GM06990 (cell line): ENCODE measurements around the gene MAP7.

Experiments used
- DNase-seq: peaks from one replicate; pipeline ENCODE4 v3.0.0-alpha.2; 2011; ENCODE audit not compliant: insufficient read length; ENCODE audit errors: extremely low read depth
- H3K27me3 ChIP-seq: replicated peaks from 2 replicates; pipeline ENCODE4 v1.6.0; 2011; ENCODE audit warnings: low read length; ENCODE audit not compliant: control insufficient read depth, insufficient read depth
- H3K36me3 ChIP-seq: 2 replicates; pipeline ENCODE4 v1.5.1; 2011; ENCODE audit warnings: low read length; ENCODE audit not compliant: control insufficient read depth, insufficient read depth
- H3K4me3 ChIP-seq: replicated peaks from 2 replicates; pipeline ENCODE4 v1.5.1; 2011; ENCODE audit warnings: low read depth, mild to moderate bottlenecking, control low read depth, low read length
- CTCF ChIP-seq: IDR thresholded peaks from 2 replicates; pipeline ENCODE4 v1.5.1; 2011; ENCODE audit warnings: low read length, control low read depth, mild to moderate bottlenecking, inconsistent platforms; ENCODE audit not compliant: insufficient read depth, poor library complexity, severe bottlenecking

The MAP7 gene

GRCh38 chr6:136511926-136512325, 38.3 kb downstream of the MAP7 start:
- H3K4me3 ChIP-seq: no peak overlapping the region
- no peak for TF ChIP-seq CTCF
- no peaks in the 10 kb centered on the region for H3K36me3 ChIP-seq
- DNase-seq: no peak
- H3K27me3 ChIP-seq: no peaks in the 10 kb centered on the region; the same call in 1 of the 2 replicates

DNA sequence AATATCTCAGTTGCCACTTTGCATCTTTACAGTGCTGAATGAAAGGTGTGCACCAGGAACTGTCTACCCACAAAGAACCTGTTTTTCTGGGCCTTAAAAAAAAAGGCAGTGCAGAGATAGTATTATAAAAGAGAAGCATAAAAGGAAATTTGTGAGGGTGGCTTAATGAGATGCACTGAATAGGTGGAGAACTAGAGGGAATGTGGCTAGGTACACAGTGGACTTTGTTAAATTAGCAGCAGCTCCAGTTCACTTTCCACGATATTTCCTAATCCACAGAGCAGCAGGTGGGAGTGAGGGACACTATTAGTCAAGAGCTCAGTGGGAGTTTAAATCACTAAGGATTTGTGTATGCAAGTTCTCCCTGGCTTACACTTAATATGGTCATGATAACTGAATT, 38.8 kb downstream of the MAP7 start:
- no peak for DNase-seq
- H3K4me3 ChIP-seq: no peak overlapping the region
- H3K27me3 ChIP-seq: no peaks in the 10 kb centered on the region; the same call in 1 of the 2 replicates
- no peak for TF ChIP-seq CTCF
- no peaks in the 10 kb centered on the region for H3K36me3 ChIP-seq

DNA sequence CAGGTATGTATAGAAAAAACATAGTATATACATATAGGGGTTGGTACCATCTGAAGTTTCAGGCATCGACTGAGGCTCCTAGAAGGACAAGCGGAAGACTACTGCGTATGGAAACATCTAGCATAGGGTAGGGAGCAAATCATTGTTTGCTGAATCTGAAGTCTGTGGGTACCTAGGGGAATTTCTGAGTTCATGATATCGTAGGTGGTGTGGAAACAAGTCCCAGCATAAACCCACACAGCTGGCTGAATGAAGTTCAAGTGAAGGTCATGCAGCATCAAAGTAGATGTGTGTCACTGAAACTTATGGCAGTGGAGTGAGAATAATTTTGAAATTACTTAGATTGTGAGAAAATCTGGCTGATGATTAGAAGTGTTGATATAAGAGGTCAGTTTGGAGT, 39.4 kb downstream of the MAP7 start:
- no peak overlapping the region for H3K4me3 ChIP-seq
- no peaks in the 10 kb centered on the region; the same call in 1 of the 2 replicates for H3K27me3 ChIP-seq
- no peak for TF ChIP-seq CTCF
- no peaks in the 10 kb centered on the region for H3K36me3 ChIP-seq
- DNase-seq: no peak

DNA sequence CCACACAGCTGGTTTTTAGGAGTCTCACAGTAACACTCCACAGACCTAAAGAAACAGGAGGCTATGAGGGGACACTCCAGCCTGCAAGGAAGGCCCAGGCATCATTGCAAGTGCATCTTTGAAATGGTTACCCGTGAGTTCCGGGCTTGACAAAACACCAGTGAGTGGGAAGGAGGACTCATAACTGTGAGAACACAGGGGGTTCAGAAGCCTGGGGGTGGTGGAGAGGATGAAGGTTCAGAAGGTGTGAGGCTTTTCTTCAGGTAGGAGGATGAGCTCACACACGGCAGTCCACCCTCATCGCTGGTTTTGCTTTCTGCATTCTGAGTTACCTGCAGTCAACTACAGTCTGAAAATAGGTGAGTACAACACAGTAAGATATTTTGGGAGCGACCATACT, 39.9 kb downstream of the MAP7 start:
- Histone ChIP-seq H3K36me3 (no peaks in the 10 kb centered on the region), H3K27me3 (no peaks in the 10 kb centered on the region; the same call in 1 of the 2 replicates), H3K4me3 (no peak overlapping the region)
- no peak for DNase-seq
- no peak for TF ChIP-seq CTCF

DNA sequence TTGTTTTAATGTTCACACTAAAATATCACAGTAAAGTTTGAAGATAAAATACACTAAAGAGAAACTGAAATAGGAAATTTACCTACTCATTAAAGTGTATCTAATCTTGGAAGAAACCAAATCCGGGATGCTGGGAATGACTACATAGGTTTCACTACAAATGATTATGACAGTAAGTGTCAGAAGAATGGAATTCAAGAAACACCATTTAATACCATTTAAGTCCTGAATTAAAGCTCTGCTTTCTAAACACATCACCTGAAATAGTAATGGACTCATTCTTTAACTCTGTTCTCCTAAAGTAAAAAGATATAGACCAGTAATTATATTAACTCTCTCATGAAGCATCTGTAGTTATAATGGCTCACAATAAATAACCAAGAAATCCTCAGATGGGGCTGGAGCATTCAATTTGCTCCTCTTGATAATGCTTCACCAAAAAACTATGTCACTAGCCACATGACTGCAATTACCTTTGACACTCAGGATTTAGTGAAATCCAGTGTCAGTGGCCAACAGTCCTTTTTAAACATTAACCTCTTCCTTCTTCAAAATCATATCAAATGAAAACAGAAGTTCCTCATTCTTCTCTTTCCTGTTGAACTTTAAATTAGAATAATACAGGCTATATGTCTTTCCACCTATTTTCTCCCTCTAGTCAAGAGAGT, 41.4 kb downstream of the MAP7 start:
- Histone ChIP-seq H3K36me3 (no peaks in the 10 kb centered on the region), H3K27me3 (no peaks in the 10 kb centered on the region), H3K4me3 (no peak overlapping the region)
- no peak for DNase-seq
- no peak for TF ChIP-seq CTCF
